Parietal lobe (tissue), 2 donors: ENCODE data around the gene LIPI. TPM values are rescaled to one million over a fixed set of nuclear protein-coding genes. Genes with fewer than 3 reads are reported as not detected.

Experiments
- small RNA-seq: library from RNA; depleted of rRNA; stranded (forward); fragments of <200 nt; gene quantifications from one replicate; pipeline ENCODE3, GENCODE V24; 2014; ENCODE audit warnings: low replicate concordance
- total RNA-seq: library from RNA; depleted of rRNA; stranded (reverse); fragments of >200 nt; gene quantifications from one replicate; pipeline ENCODE4 v1.2.3, GENCODE V29; 2014

Gene LIPI
- total RNA-seq: not detected

GRCh38 chr21:14210738-14211137, at the start of gene LIPI:
Gene LIPI, minus strand, starts transcription at chr21:14210955. Its CDS starts 110 bp downstream, at chr21:14210845.

GRCh38 chr21:14215971-14216641, 5.4 kb upstream of the LIPI start, which contains the start of gene RBM11:
Gene RBM11, plus strand, starts transcription at chr21:14216157. Its CDS starts 30 bp downstream, at chr21:14216187.

Small RNA genes lying within 50 kb of the gene (small RNA-seq; reads per million reads assigned to genes)
- gene RF01518: not detected
- gene RNA5SP488: not detected

Other genes starting within 250 kb of the LIPI start
- 12.8 TPM for gene RBM11, start 5.2 kb upstream of the LIPI start, total RNA-seq
- 113 TPM for gene HSPA13, start 172.2 kb upstream of the LIPI start, total RNA-seq